RWPE1 (cell line): ENCODE measurements around the gene GUCA2B.

ENCODE experiments used
- CTCF ChIA-PET: fragments of 350-600 bp; sonication (Branson Sonifier 250); formaldehyde crosslinking; extraction: SDS; loops from one replicate; lab custom pipeline; 2021; lab: Yijun Ruan, JAX
- POLR2A ChIA-PET: fragments of 400-600 bp; formaldehyde crosslinking; extraction: SDS; loops from one replicate; lab custom pipeline; 2020; ENCODE audit warnings: antibody characterized with exemption; ENCODE audit not compliant: low non-redundant PET; lab: Yijun Ruan, JAX
- DNase-seq: peaks from one replicate; pipeline ENCODE4 v3.0.0; 2012; ENCODE audit warnings: low spot score
- H3K27ac ChIP-seq: fragments of 450-650 bp; 2 replicates; pipeline ENCODE4 v1.5.1; 2017
- TF ChIP-seq, protein P1 (sequence below): fragments of 450-650 bp; conservative IDR thresholded peaks from 2 replicates; pipeline ENCODE4 v1.5.1; 2017; ENCODE audit warnings: low read depth, mild to moderate bottlenecking

The GUCA2B gene

DNA sequence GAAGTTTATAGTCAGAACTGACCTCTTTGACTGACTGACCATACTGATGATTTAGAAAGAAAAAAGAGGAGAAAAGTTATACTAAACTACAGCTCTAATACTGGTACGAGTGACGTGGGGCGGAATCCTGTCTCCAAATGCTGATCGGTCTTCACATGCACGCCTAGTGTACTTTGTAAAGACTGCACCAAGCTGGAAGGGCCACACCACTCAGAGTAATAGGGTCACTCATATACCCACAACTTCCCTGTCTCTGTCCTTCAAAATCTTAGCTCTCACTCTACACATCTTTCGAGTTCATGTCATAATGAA is 30.7 kb downstream of the GUCA2B start:
- ChIA-PET POLR2A (no interaction called here), CTCF (interaction anchor here (0.6 to 1.5 kb wide), 2 partner anchors 10 to 205 kb away, joined by 3 to 4 read pairs; no protein-coding TSS in a partner anchor)
- TF ChIP-seq, protein P1, sequence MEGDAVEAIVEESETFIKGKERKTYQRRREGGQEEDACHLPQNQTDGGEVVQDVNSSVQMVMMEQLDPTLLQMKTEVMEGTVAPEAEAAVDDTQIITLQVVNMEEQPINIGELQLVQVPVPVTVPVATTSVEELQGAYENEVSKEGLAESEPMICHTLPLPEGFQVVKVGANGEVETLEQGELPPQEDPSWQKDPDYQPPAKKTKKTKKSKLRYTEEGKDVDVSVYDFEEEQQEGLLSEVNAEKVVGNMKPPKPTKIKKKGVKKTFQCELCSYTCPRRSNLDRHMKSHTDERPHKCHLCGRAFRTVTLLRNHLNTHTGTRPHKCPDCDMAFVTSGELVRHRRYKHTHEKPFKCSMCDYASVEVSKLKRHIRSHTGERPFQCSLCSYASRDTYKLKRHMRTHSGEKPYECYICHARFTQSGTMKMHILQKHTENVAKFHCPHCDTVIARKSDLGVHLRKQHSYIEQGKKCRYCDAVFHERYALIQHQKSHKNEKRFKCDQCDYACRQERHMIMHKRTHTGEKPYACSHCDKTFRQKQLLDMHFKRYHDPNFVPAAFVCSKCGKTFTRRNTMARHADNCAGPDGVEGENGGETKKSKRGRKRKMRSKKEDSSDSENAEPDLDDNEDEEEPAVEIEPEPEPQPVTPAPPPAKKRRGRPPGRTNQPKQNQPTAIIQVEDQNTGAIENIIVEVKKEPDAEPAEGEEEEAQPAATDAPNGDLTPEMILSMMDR, result no peak
- no peak for DNase-seq
- no peak overlapping the region for H3K27ac ChIP-seq

DNA sequence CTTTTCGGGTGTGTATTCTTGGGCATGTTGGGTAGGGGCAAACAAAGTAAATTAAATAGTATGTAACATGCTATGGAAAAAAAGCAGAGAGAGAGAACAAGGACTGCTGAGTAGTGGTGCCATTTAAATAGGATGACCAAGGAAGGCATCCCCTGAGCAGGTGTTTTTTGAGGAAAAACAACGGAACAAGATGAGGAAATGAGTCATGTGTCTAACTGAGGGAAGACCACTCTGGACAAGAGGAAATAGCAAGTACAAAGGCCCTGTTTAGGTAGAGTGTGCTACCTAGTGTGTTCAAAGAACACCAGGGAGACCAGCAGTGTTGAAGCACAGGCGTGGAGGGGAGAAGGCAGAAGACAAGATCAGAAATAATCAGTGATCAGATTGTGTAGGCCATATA is 31.4 kb downstream of the GUCA2B start:
- TF ChIP-seq, protein P1, result no peak
- CTCF ChIA-PET, result interaction anchor here (1.5 kb wide), 1 partner anchor 11 kb away, joined by 5 read pairs; no protein-coding TSS in a partner anchor
- no peak for DNase-seq
- H3K27ac ChIP-seq, result no peak overlapping the region
- POLR2A ChIA-PET, result no interaction called here

DNA sequence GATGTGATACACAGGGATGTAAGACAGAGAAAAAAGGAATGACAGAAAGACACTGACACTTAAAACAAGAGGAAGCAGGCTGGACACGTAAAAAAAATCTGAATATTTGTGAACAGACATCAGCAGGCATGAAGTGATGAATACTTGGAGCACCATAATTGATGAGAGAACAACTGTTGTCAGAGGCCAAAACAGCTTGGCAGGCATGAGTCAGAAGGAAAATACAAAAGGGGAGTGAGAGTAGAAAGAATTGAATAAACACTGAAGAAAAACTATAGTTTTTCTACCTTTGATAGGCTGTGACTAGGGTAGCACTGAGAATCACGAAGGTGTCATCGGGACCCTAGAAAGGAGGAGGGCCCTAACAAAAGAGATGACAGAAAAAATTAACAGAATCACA is 32.9 kb downstream of the GUCA2B start:
- POLR2A ChIA-PET, result no interaction called here
- no peak overlapping the region for H3K27ac ChIP-seq
- TF ChIP-seq, protein P1, result no peak
- CTCF ChIA-PET, result interaction anchor here (1.5 kb wide), 1 partner anchor 13 kb away, joined by 5 read pairs; no protein-coding TSS in a partner anchor
- no peak for DNase-seq

DNA sequence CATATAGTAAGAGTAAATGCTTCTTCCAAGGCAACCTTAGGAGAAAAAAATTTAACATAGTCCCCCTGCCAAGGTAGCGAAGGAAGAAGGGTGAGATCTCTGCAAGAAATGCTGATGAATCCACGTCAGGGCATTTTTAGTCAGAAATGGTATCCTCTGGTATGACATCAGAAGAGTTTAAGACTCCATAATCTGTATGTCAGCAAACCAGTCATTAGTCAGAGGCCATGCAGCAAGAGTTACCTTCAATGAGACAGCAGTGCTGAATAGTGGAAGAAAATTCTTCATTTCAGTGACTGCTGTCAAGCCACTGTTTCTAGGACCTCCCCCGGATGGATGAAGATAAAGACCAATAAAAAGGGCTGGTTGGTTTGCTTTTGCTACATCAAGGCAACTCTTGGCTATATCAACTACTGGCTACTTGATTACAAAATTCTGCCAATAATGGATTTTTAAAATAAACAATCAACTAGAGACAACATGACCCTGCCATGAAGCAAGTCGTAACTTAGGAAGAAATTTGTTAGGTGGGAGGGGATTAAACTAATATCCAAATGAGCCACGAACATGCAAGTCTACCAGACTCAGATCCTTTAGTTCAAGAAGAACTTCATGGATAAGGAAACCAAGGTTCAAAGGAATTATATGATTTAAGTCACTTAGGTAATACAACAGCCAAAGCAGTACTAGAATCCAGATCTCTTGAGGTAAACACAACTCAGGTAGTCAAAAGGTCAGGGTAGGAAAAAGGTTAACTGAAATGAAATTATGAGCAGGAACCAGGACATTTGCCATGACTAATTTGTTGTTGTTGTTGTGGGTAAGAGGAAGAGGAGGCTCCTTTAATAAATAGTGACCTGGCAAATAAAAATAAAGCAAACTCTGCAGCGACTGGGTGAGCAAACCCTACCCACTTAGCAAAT is 37.0 kb downstream of the GUCA2B start:
- CTCF ChIA-PET, result no interaction called here
- no peak overlapping the region for H3K27ac ChIP-seq
- TF ChIP-seq, protein P1, result no peak
- POLR2A ChIA-PET, result no interaction called here
- no peak for DNase-seq

DNA sequence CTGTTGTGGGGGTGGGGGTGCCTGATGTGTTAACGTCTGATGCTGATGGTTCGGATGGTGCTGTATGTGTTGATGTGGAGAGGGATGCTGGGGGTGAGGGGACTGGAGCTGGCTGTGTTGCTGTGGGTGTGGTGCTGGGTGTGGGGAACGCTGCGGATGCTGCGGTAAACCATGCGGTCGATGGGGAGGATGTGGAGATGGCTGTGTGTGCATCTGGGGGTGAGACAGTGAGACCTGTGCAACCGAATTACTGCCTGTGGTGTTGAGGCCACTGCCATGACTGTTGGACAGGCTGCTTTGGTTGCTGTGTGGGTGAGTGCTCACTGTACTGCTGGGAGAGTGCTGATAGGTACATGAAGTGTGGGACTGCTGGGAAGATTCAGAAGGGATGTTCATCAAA is 38.1 kb downstream of the GUCA2B start:
- ChIA-PET CTCF (no interaction called here), POLR2A (no interaction called here)
- no peak overlapping the region for H3K27ac ChIP-seq
- no peak for DNase-seq
- TF ChIP-seq, protein P1, result no peak

DNA sequence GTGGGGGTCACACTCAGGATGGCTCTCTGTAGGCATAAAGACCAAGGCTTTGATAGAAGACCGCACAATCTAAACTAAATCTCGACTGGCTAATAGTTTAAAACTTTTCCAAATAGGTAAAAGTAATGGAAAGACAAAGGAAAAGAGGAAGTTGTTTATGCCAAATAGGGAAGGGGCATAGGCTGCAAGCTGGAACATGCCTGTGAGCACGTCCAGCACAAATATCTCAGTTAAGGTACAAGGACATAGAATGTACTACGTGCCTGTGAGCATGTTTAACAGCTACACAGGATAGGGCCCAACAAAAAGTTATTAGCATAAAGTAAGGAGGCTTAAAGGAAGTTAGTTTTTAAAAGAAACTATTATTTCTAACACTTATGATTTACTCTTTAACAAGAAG is 38.9 kb downstream of the GUCA2B start:
- no peak for DNase-seq
- no peak overlapping the region for H3K27ac ChIP-seq
- POLR2A ChIA-PET, result no interaction called here
- CTCF ChIA-PET, result interaction anchor here (0.6 to 0.9 kb wide), 2 partner anchors 112 to 990 kb away, joined by 3 read pairs; no protein-coding TSS in a partner anchor
- TF ChIP-seq, protein P1, result no peak
